DMS 273 (cell line): ENCODE results near the gene IMPDH1.

Experiments
- DNase-seq: peaks from one replicate; lab custom pipeline; 2025; ENCODE audit not compliant: unreplicated experiment; lab: John Stamatoyannopoulos, UW

Gene IMPDH1

GRCh38 chr7:128405471-128406313 is 4.1 kb downstream of the IMPDH1 start:
- peak; percentile 92 for DNase-seq

- peak; percentile 69 for DNase-seq
These were observed 4.8 kb downstream of the IMPDH1 start for GRCh38 chr7:128404886-128405470.

DNA sequence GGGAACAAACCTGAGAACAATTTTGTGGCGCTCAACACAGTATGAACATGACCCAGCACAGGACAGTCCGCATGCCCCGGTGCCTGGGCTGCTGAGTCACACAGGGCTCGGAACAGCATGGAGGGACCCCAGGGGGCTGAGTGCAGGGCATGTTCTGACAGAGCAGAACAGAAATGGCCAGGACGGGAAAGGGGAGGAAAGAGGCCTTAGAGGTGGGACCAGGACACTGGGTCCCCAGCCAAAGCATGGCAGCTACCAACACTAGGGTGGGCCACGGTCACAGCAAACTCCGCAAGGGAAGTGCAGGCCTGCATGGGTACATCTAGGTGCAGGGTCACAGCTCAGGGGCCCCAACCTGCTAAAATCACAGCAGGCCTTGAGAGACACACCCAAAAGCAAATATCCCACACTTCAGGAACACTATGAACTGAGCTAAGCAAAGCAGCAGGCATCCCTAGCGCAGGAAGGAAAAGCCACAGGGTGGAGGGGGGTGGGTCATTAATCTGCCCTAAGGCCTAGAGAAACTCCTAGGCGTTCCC is 5.6 kb downstream of the IMPDH1 start:
- DNase-seq, result peak; percentile 50

- DNase-seq, result no peak
These were observed 6.1 kb downstream of the IMPDH1 start for GRCh38 chr7:128403676-128404075.

GRCh38 chr7:128402356-128402755 is 7.4 kb downstream of the IMPDH1 start:
- no peak for DNase-seq

DNA sequence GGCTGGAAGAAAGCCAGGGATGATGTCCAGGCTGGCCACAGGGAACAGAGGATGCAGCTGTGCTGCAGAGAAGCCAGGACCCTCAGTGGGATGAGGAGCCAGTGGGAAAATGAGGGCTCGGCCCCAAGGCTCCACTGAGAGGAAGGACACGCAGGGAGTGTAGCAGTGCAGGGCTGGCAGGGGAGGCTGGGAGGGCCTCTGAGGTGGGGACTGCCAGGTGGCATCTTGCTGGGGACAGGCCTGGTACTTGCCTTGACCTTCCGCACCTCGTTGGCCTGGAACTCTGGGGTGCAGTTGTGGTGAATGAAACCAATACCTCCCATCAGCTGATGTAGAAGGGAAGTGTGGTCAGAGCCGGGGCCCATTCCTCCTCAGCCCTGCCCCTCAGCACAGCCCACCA is 9.2 kb downstream of the IMPDH1 start:
- no peak for DNase-seq

- DNase-seq, result no peak
These were observed 9.8 kb downstream of the IMPDH1 start for GRCh38 chr7:128399991-128400390.

GRCh38 chr7:128398841-128399135 is 11.0 kb downstream of the IMPDH1 start:
- DNase-seq, result no peak

GRCh38 chr7:128398016-128398840 is 11.6 kb downstream of the IMPDH1 start:
- DNase-seq, result peak; percentile 85

DNA sequence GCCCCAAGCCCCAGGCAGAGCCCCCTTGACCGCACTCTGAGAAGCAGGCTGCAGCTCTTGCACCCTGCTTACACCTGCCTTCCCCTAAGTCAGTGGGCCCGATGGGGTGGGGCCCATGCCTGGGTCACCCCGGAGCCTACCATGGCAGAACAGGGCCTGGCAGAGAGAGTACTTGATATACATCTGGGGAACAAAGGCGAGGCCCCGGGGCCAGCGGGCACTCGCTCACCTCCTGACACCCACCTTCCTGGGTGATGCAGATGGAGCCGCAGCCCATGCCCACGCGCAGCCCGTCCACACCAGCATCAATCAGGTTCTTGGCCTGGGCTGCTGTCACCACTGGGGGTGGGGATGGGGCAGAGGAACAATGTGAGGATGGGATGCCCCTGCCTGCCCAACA is 13.4 kb downstream of the IMPDH1 start:
- DNase-seq, result no peak

GRCh38 chr7:128395748-128396147 is 14.0 kb downstream of the IMPDH1 start:
- DNase-seq, result no peak

- no peak for DNase-seq
These were observed 14.8 kb downstream of the IMPDH1 start for GRCh38 chr7:128394904-128395496.

DNA sequence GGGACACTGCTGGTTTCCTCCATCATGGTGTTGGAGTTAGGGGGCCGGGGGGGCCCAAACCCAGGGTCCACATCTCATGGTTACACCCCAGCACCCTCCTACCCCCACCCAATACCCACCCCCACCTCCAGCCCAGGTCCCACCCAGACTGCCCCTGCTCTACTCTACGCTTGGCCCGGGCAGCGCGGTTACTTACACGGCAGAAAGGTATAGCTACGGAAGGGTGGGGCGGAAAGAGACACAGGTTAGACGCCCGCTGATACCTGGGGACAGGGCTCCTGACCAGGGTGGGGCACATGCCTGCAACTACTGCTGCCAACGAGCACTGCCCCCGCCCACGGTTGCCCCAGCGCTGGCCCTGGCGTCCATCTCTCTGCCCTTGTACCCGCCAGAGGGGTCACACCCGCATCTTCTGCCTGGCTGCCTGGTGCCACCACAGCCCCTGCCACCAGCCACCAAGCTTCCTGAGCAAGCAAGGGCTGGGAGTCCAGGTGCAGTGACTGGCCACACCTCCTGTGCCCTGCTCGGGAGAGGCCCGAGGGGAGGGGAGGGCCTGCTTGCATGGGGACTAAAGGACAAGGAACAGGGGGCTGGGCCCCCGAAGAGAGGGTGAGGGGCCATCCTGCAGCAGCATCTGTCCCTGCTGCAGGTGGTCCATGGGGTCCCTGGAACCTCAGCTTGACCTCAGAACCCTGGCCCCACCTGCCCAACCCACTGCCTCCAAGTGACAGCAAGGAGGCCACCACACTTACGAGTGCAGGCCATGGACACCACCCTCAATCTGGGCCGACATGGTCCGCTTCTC is 16.1 kb downstream of the IMPDH1 start:
- DNase-seq, result no peak

DNA sequence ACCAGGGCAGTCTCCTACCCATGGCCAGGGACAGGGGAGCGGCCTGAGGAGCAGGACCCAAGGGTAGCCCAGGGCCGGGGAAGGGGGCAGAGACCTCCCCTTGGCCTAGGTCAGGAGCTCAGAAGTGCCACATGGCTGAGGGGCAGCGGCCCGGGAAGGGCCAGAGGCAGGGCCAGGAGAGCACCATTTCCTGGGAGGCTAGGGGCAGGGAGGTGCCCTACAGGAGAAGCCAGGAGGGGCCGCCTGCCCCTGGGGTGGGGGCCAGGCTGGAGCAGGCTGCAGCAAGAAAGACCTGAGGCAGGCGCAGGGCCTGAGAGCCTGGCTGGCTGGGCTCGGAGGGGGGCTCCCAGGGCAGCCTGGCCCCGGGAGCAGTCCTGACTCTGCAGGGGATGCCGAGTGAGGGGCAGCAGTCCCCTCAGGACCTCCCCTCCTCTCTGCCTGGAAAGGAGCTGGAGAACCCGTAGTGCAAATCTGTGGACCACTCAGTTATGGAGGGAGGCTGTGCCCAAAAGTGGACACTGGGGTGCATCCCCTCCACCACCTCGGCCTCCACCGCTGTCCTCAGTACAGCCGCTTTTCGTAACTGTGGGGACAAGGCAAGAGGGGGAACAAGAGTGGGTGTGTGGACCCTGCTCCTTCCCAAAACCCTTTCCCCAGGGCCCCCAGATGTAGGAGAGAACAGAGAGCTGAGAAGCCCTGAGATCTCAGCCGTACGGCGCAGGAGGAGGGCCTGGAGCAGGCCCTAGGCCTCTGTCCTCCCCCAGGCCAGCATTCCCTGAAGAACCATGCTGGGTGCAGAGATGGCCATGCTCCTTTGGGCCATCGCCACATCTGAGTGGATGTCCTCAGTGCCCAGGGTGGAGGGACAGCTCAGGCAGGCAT is 17.1 kb downstream of the IMPDH1 start:
- DNase-seq, result no peak

GRCh38 chr7:128391805-128392204 is 18.0 kb downstream of the IMPDH1 start:
- DNase-seq, result no peak

- no peak for DNase-seq
These were observed 18.8 kb downstream of the IMPDH1 start for GRCh38 chr7:128390871-128391565.

DNA sequence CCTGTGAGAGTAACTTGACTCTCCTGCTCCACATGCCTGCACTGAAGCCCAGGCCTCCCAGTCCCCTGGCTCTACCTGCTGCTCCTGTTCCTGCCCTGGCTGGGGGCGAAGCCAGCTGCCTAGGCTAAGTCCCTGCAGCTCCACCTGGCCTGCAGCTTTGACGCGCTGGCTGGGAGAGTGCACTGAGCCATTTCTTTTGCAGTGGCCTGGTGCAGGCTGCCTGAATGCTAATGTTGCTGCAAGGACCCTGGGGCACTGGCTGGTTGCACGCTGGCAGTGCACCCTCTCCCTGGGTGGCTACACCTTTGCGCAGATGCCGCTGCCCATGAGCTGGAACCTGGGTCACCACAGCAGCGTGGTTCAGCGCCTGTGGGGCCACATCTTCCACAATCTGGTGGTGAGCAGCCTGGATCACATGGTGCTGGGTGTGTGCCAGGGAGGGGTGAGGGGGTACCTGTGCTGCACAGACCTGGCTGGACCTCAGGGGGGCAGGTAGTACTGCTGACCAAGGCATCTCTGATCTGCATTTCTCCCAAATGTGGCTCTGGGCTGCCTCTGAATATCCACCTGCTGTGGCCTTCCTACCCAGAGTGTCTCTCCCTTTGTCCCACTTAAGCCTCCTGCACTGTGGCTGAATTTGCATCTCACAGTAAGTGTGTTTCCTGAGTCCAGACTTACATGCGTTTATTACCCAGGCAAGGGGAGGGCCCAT is 20.0 kb downstream of the IMPDH1 start:
- peak; percentile 70 for DNase-seq

- no peak for DNase-seq
These were observed 20.6 kb downstream of the IMPDH1 start for GRCh38 chr7:128389085-128389617.
